Thoracic aorta (tissue), 2 donors: ENCODE results near the gene VWA5B1. TPM values are rescaled to one million over a fixed set of nuclear protein-coding genes. Genes with fewer than 3 reads are reported as not detected.

Experiments used
- ATAC-seq: fragments of 150-250 bp; one replicate; pipeline ENCODE4 v1.8.0; 2017; ENCODE audit warnings: low read depth; ENCODE audit not compliant: insufficient number of reproducible peaks, low FRiP score
- DNase-seq: peaks from one replicate; pipeline ENCODE4 v3.0.0-alpha.2; 2020; ENCODE audit warnings: low spot score
- H3K27ac ChIP-seq, 2 donors: fragments of 200-600 bp; sonication (generic); 1 replicate in 1 of 2; 2 replicates in 1 of 2; pipeline ENCODE4 v1.5.1; 2016; ENCODE audit warnings: mild to moderate bottlenecking in 2 of 2, moderate library complexity in 2 of 2
- H3K27me3 ChIP-seq: fragments of 200-600 bp; sonication (generic); replicated peaks from 2 replicates; pipeline ENCODE4 v1.6.0; 2016; ENCODE audit warnings: mild to moderate bottlenecking; ENCODE audit not compliant: insufficient read depth
- H3K36me3 ChIP-seq: fragments of 200-600 bp; sonication (generic); one replicate; pipeline ENCODE4 v1.5.1; 2016
- H3K4me1 ChIP-seq, 2 donors: fragments of 200-600 bp; sonication (generic); 1 replicate in 1 of 2; 2 replicates in 1 of 2; pipeline versions ENCODE4 v1.5.1 to v1.6.0; 2016; ENCODE audit warnings: low read depth in 2 of 2, mild to moderate bottlenecking in 1 of 2; ENCODE audit not compliant: control insufficient read depth in 1 of 2
- H3K4me3 ChIP-seq: fragments of 200-600 bp; sonication (generic); 2 replicates; pipeline ENCODE4 v1.5.1; 2016; ENCODE audit warnings: mild to moderate bottlenecking
- H3K9me3 ChIP-seq: fragments of 200-600 bp; sonication (generic); 2 replicates; pipeline ENCODE4 v1.5.1; 2016
- total RNA-seq, 2 donors: library from RNA; depleted of rRNA; stranded (reverse); fragments of >200 nt; gene quantifications; one replicate each; pipeline versions ENCODE4 v1.1.0 to v1.2.3, GENCODE V29; 2016
- TF ChIP-seq, protein P1 (sequence below): fragments of 200-600 bp; sonication (generic); IDR thresholded peaks from one replicate; pipeline ENCODE4 v1.5.1; 2019; ENCODE audit warnings: antibody characterized with exemption

Gene VWA5B1
- total RNA-seq, 2 donors from 2014 or later = not detected

DNA sequence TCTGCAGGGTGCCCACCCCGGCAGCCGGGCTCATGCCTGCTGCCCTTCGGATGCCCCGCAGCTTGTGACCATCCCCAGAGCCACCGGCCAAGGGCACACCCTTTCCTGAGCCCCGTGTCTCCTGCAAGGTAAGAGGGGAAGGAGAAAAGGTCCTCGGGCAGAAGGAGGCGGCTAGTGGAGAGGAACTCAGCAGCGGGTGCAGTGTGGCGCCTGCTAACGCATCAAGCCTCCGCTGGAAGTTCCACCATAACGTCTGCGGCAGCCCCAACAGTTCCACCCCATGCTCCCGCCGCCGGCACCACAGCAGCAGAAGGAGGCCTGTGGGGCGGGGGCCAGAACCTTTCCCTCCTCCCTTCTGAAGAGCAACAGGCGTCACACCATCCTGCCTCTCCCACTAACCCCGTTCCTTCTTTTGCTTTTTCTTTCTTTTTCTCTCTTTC is 990 bp downstream of the VWA5B1 start:
- H3K4me1 ChIP-seq = no peaks in the 10 kb centered on the region
- H3K27ac ChIP-seq = no peak overlapping the region
- no peaks in the 10 kb centered on the region for H3K27me3 ChIP-seq
- H3K9me3 ChIP-seq = no peaks in the 10 kb centered on the region
- ATAC-seq (no peak), DNase-seq (no peak)
- H3K4me3 ChIP-seq = no peak overlapping the region
- TF ChIP-seq, protein P1, sequence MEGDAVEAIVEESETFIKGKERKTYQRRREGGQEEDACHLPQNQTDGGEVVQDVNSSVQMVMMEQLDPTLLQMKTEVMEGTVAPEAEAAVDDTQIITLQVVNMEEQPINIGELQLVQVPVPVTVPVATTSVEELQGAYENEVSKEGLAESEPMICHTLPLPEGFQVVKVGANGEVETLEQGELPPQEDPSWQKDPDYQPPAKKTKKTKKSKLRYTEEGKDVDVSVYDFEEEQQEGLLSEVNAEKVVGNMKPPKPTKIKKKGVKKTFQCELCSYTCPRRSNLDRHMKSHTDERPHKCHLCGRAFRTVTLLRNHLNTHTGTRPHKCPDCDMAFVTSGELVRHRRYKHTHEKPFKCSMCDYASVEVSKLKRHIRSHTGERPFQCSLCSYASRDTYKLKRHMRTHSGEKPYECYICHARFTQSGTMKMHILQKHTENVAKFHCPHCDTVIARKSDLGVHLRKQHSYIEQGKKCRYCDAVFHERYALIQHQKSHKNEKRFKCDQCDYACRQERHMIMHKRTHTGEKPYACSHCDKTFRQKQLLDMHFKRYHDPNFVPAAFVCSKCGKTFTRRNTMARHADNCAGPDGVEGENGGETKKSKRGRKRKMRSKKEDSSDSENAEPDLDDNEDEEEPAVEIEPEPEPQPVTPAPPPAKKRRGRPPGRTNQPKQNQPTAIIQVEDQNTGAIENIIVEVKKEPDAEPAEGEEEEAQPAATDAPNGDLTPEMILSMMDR = no peak
- H3K36me3 ChIP-seq = no peaks in the 10 kb centered on the region

DNA sequence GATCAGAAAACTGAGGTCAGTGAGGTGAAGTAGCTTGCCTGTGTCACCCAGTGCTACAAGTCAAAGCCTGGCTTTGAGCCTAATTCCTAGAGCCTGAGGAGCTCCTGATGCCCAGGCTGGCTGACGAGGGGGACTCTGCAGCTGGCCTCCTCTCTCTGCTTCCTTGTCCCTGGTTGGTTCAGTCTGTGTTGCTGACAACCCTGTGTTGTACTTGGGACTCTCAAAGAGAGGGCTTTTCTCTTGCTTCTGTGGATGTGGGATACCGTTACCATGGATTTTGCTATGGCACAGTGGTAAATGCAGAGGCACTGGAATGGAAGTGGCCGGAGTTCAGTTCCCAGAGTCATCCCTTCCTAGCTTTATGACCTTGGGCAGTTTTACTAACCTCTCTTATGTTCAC is 8.0 kb downstream of the VWA5B1 start:
- Histone ChIP-seq H3K9me3 (no peaks in the 10 kb centered on the region), H3K4me3 (no peak overlapping the region), H3K36me3 (no peaks in the 10 kb centered on the region), H3K4me1 (no peaks in the 10 kb centered on the region), H3K27ac (no peak overlapping the region), H3K27me3 (no peaks in the 10 kb centered on the region)
- DNase-seq (no peak), ATAC-seq (no peak)
- TF ChIP-seq, protein P1 = no peak

DNA sequence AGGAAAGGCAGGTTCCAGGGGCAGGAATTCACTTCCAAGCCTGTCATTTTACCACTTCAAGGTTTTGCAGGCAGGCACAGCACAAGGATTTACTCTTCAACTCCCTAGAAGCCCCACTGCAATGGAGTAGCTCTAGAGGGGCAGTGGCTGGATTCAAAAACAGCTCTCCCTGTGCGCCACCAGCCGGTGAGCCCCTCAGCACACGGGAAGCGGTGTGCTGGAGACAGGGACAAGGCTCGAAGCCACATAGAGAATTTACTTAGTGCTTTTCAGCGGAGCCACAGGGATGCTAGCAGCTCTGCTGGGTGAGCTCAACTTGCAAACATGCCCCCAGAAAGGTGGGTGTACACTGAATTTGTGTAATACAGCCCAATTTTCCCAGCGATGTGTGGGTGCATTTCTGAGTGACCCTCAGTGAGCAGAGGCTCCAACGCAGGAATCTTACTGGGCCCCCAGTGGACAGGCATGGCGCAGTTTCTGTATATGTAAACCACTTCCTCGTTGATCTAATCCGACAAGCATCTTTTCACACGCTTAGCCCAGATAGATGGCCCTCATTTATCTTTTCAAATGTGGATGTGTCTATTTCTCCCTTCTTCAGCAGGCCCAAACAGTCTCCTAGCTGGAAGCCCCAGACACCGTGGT is 10.9 kb downstream of the VWA5B1 start:
- Histone ChIP-seq H3K9me3 (no peaks in the 10 kb centered on the region), H3K27me3 (no peaks in the 10 kb centered on the region), H3K4me1 (no peaks in the 10 kb centered on the region), H3K36me3 (no peaks in the 10 kb centered on the region), H3K4me3 (no peak overlapping the region), H3K27ac (no peak overlapping the region)
- DNase-seq = no peak
- TF ChIP-seq, protein P1 = no peak
- ATAC-seq = no peak

DNA sequence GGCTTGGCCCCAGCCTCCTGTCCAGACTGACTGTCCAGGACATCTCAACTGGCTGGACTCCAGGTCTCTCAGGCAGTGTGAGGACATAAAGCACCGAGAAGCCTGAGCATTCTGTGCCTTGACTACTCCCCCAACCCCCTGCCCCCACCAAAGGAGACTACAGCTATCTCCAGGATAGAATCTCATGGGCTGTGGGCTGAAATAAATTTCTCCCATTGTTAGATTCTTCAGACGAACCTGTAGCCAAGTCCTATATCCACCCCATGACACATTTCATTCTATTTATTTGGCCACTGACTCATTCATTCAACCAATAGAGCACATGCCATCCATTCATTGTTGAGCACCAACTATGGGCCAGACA is 11.4 kb downstream of the VWA5B1 start:
- Histone ChIP-seq H3K9me3 (no peaks in the 10 kb centered on the region), H3K27ac (no peak overlapping the region), H3K4me1 (no peaks in the 10 kb centered on the region), H3K4me3 (no peak overlapping the region), H3K36me3 (no peaks in the 10 kb centered on the region), H3K27me3 (no peaks in the 10 kb centered on the region)
- DNase-seq (no peak), ATAC-seq (no peak)
- TF ChIP-seq, protein P1 = no peak

DNA sequence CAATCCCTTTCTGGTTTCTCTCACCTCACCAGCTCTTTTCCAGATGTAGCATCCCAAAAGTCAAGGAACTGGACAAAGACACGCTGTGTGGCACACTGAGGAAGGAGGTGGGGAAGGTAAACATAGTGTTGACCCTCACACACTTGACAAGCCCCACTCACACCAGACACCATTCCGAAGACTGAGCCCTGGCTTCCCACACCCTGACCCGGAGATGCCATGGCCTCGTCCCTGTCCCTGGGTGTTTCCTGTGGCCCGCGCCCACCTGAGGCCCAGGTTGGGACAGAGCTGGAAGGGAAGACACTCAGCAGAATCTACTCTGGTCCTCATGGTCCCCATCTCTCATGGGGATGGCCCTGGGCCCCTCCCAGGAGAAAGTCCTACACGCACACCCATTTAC is 16.4 kb downstream of the VWA5B1 start:
- no peaks in the 10 kb centered on the region for H3K4me1 ChIP-seq
- no peak overlapping the region for H3K4me3 ChIP-seq
- ATAC-seq (no peak), DNase-seq (no peak)
- H3K27ac ChIP-seq = no peak overlapping the region
- no peaks in the 10 kb centered on the region for H3K36me3 ChIP-seq
- H3K27me3 ChIP-seq = no peaks in the 10 kb centered on the region
- TF ChIP-seq, protein P1 = no peak
- H3K9me3 ChIP-seq = no peaks in the 10 kb centered on the region
